ENCODE data around the gene PURA.

Gene PURA

GRCh38 chr5:140147460-140147859 is 33.6 kb downstream of the PURA start:
- POLR2A ChIA-PET, result no interaction called here
- no peaks in the 10 kb centered on the region for H3K36me3 ChIP-seq (ENCODE audit: control insufficient read depth in 2 of 2, insufficient read depth in 1 of 2, low read length in 2 of 2)
- TF ChIP-seq GLI4 (tag by site-specific recombination; IDR thresholded peaks at IDR 0.05) (no peak), ZNF426 (tag by site-specific recombination; IDR thresholded peaks at IDR 0.05) (no peak), ZNF292 (tag by site-specific recombination; IDR thresholded peaks at IDR 0.05; ENCODE audit: borderline replicate concordance, low read depth) (no peak), ZNF76 (tag by site-specific recombination; IDR thresholded peaks at IDR 0.05; ENCODE audit: borderline replicate concordance, low read depth) (no peak), ZNF549 (tag by site-specific recombination; IDR thresholded peaks at IDR 0.05) (no peak), MZF1 (tag by site-specific recombination; IDR thresholded peaks at IDR 0.05; ENCODE audit: borderline replicate concordance) (no peak), ZFP69B (tag by site-specific recombination; IDR thresholded peaks at IDR 0.05) (no peak), ZNF391 (tag by site-specific recombination; IDR thresholded peaks at IDR 0.05; ENCODE audit: borderline replicate concordance, low read depth) (no peak), KLF9 (tag by site-specific recombination; IDR thresholded peaks at IDR 0.05; ENCODE audit: low read depth) (no peak), ZBTB48 (tag by site-specific recombination; IDR thresholded peaks at IDR 0.05) (no peak), TSHZ1 (tag by site-specific recombination; IDR thresholded peaks at IDR 0.05; ENCODE audit: borderline replicate concordance) (no peak), ZNF561 (tag by site-specific recombination; IDR thresholded peaks at IDR 0.05; ENCODE audit: borderline replicate concordance) (no peak)
- TF ChIP-seq, protein P1, sequence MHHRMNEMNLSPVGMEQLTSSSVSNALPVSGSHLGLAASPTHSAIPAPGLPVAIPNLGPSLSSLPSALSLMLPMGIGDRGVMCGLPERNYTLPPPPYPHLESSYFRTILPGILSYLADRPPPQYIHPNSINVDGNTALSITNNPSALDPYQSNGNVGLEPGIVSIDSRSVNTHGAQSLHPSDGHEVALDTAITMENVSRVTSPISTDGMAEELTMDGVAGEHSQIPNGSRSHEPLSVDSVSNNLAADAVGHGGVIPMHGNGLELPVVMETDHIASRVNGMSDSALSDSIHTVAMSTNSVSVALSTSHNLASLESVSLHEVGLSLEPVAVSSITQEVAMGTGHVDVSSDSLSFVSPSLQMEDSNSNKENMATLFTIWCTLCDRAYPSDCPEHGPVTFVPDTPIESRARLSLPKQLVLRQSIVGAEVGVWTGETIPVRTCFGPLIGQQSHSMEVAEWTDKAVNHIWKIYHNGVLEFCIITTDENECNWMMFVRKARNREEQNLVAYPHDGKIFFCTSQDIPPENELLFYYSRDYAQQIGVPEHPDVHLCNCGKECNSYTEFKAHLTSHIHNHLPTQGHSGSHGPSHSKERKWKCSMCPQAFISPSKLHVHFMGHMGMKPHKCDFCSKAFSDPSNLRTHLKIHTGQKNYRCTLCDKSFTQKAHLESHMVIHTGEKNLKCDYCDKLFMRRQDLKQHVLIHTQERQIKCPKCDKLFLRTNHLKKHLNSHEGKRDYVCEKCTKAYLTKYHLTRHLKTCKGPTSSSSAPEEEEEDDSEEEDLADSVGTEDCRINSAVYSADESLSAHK (tag by site-specific recombination; IDR thresholded peaks at IDR 0.05), result no peak

GRCh38 chr5:140148508-140148907 is 34.6 kb downstream of the PURA start:
- Histone ChIP-seq H3K4me3 (ENCODE audit: low read depth, low read length) (no peak overlapping the region), H3K4me1 (ENCODE audit: control insufficient read depth, insufficient read depth, low read length) (no peaks in the 10 kb centered on the region; the same call in 1 of the 2 replicates), H3K9me3 (ENCODE audit: control insufficient read depth, insufficient read depth, low read depth, low read length) (no peaks in the 10 kb centered on the region), H3K27ac (ENCODE audit: extremely low read depth, low read depth, low read length) (no peak overlapping the region), H3K36me3 (ENCODE audit: control insufficient read depth in 2 of 2, insufficient read depth in 1 of 2, low read length in 2 of 2) (no peaks in the 10 kb centered on the region)
- ChIA-PET CTCF (interaction anchor here (0.8 to 10.4 kb wide), 3 partner anchors 7 to 74 kb away, joined by 3 to 109 read pairs (median 52); no protein-coding TSS in a partner anchor), POLR2A (no interaction called here)
- TF ChIP-seq, protein P2, sequence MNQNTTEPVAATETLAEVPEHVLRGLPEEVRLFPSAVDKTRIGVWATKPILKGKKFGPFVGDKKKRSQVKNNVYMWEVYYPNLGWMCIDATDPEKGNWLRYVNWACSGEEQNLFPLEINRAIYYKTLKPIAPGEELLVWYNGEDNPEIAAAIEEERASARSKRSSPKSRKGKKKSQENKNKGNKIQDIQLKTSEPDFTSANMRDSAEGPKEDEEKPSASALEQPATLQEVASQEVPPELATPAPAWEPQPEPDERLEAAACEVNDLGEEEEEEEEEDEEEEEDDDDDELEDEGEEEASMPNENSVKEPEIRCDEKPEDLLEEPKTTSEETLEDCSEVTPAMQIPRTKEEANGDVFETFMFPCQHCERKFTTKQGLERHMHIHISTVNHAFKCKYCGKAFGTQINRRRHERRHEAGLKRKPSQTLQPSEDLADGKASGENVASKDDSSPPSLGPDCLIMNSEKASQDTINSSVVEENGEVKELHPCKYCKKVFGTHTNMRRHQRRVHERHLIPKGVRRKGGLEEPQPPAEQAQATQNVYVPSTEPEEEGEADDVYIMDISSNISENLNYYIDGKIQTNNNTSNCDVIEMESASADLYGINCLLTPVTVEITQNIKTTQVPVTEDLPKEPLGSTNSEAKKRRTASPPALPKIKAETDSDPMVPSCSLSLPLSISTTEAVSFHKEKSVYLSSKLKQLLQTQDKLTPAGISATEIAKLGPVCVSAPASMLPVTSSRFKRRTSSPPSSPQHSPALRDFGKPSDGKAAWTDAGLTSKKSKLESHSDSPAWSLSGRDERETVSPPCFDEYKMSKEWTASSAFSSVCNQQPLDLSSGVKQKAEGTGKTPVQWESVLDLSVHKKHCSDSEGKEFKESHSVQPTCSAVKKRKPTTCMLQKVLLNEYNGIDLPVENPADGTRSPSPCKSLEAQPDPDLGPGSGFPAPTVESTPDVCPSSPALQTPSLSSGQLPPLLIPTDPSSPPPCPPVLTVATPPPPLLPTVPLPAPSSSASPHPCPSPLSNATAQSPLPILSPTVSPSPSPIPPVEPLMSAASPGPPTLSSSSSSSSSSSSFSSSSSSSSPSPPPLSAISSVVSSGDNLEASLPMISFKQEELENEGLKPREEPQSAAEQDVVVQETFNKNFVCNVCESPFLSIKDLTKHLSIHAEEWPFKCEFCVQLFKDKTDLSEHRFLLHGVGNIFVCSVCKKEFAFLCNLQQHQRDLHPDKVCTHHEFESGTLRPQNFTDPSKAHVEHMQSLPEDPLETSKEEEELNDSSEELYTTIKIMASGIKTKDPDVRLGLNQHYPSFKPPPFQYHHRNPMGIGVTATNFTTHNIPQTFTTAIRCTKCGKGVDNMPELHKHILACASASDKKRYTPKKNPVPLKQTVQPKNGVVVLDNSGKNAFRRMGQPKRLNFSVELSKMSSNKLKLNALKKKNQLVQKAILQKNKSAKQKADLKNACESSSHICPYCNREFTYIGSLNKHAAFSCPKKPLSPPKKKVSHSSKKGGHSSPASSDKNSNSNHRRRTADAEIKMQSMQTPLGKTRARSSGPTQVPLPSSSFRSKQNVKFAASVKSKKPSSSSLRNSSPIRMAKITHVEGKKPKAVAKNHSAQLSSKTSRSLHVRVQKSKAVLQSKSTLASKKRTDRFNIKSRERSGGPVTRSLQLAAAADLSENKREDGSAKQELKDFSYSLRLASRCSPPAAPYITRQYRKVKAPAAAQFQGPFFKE (tag by site-specific recombination; IDR thresholded peaks at IDR 0.05; ENCODE audit: borderline replicate concordance), result no peak
- no peak for TF ChIP-seq ZNF140 (tag by site-specific recombination; IDR thresholded peaks at IDR 0.05)
- no peak for TF ChIP-seq ZNF654 (tag by site-specific recombination; IDR thresholded peaks at IDR 0.05; ENCODE audit: low read depth)
- no peak for TF ChIP-seq ZXDB (tag by site-specific recombination; IDR thresholded peaks at IDR 0.05)
- TF ChIP-seq ZNF335 (tag by site-specific recombination; conservative IDR thresholded peaks at IDR 0.05), result peak; percentile 62
- no peak for TF ChIP-seq ZNF76 (tag by site-specific recombination; IDR thresholded peaks at IDR 0.05; ENCODE audit: borderline replicate concordance, low read depth)
- TF ChIP-seq, protein P1 (tag by site-specific recombination; IDR thresholded peaks at IDR 0.05), result no peak
- TF ChIP-seq ZSCAN16 (tag by site-specific recombination; IDR thresholded peaks at IDR 0.05), result no peak
- no peak for TF ChIP-seq ZNF664 (tag by site-specific recombination; IDR thresholded peaks at IDR 0.05)

More at GRCh38 chr5:140147460-140147859, 33.6 kb downstream of the PURA start:
- CTCF ChIA-PET, result interaction anchor here (0.7 to 10.4 kb wide), 5 partner anchors 8 to 73 kb away, joined by 3 to 109 read pairs (median 3); no protein-coding TSS in a partner anchor
- no peaks in the 10 kb centered on the region for H3K9me3 ChIP-seq (ENCODE audit: control insufficient read depth, insufficient read depth, low read depth, low read length)
- H3K4me3 ChIP-seq (ENCODE audit: low read depth, low read length), result no peak overlapping the region
- no peaks in the 10 kb centered on the region; the same call in 1 of the 2 replicates for H3K4me1 ChIP-seq (ENCODE audit: control insufficient read depth, insufficient read depth, low read length)
- no peak overlapping the region for H3K27ac ChIP-seq (ENCODE audit: extremely low read depth, low read depth, low read length)
